B cell (primary cell): Measurements from ENCODE around the gene FAM114A2. TPM values are rescaled to one million over a fixed set of nuclear protein-coding genes. Genes with fewer than 3 reads are reported as not detected.
"Not testable (repeated sequence)": the region's sequence is repeated elsewhere in the genome, so short reads cannot be mapped to it uniquely, and the experiment has no call there.

Experiments used
- ATAC-seq: fragments of 200-7000 bp; cut with Tn5 transposase; one replicate; pipeline ENCODE4 v1.10.0; 2021; ENCODE audit warnings: low read depth, mild to moderate bottlenecking, moderate number of reproducible peaks, moderate library complexity
- CTCF ChIA-PET: fragments of 350-600 bp; sonication (Branson Sonifier 250); formaldehyde crosslinking; loops from one replicate; lab custom pipeline; 2021; ENCODE audit warnings: antibody characterized with exemption, inconsistent platforms; lab: Charles Lee
- POLR2A ChIA-PET: fragments of 350-600 bp; sonication (Branson Sonifier 250); formaldehyde crosslinking; loops from one replicate; lab custom pipeline; 2021; ENCODE audit warnings: antibody characterized with exemption; lab: Charles Lee
- DNase-seq: peaks from one replicate; pipeline ENCODE4 v3.0.0; 2013
- H2AFZ ChIP-seq: 2 replicates; pipeline ENCODE4 v1.6.1; 2012; ENCODE audit warnings: mild to moderate bottlenecking, low read depth, low read length; ENCODE audit not compliant: insufficient read depth, poor library complexity, severe bottlenecking
- H3K27ac ChIP-seq, 2 donors: 1 replicate in 1 of 2; 2 replicates in 1 of 2; pipeline ENCODE4 v1.5.1; 2012 to 2013; ENCODE audit warnings: low read length in 2 of 2, mild to moderate bottlenecking in 2 of 2, moderate library complexity in 1 of 2
- H3K27me3 ChIP-seq, 4 experiments: fragments of 200-600 bp in 1 of 4; sonication (generic) in 1 of 4; replicated peaks in 1 of 4; 1 replicate in 2 of 4; 2 replicates in 2 of 4; pipeline versions ENCODE4 v1.6.1 to v1.7.0; 2013 to 2016; ENCODE audit warnings: low read length in 3 of 4, mild to moderate bottlenecking in 2 of 4, mixed read lengths in 1 of 4, moderate library complexity in 1 of 4; ENCODE audit not compliant: insufficient read depth in 4 of 4, control insufficient read depth in 3 of 4; ENCODE audit errors: control extremely low read depth in 1 of 4
- H3K36me3 ChIP-seq, 2 experiments: replicated peaks in 1 of 2; 1 replicate in 1 of 2; 2 replicates in 1 of 2; pipeline versions ENCODE4 v1.6.1 to v1.7.1; 2013; ENCODE audit warnings: low read length in 1 of 2; ENCODE audit not compliant: insufficient read depth in 2 of 2, control insufficient read depth in 1 of 2; ENCODE audit errors: control extremely low read depth in 1 of 2, extremely low read depth in 1 of 2
- H3K4me1 ChIP-seq, 2 donors: fragments of 200-600 bp in 1 of 2; sonication (generic) in 1 of 2; 1 replicate in 1 of 2; 2 replicates in 1 of 2; pipeline versions ENCODE4 v1.5.1 to v1.6.1; 2013 to 2017; ENCODE audit warnings: low read length in 2 of 2; ENCODE audit not compliant: control insufficient read depth in 2 of 2, insufficient read depth in 2 of 2
- H3K4me2 ChIP-seq: replicated peaks from 2 replicates; pipeline ENCODE3; 2012; ENCODE audit warnings: mild to moderate bottlenecking, low read depth, low read length; ENCODE audit not compliant: poor library complexity, severe bottlenecking
- H3K4me3 ChIP-seq, 5 experiments: fragments of 200-600 bp in 1 of 5; sonication (generic) in 1 of 5; 1 replicate in 3 of 5; 2 replicates in 2 of 5; pipeline versions ENCODE4 v1.5.1 to v1.7.0; 2011 to 2016; ENCODE audit warnings: low read length in 4 of 5, mild to moderate bottlenecking in 4 of 5, low read depth in 2 of 5, control low read depth in 1 of 5, moderate library complexity in 1 of 5; ENCODE audit not compliant: insufficient read depth in 1 of 5; ENCODE audit errors: control extremely low read depth in 1 of 5, extremely low read depth in 1 of 5
- H3K79me2 ChIP-seq: fragments of 200-600 bp; sonication (generic); one replicate; pipeline ENCODE4 v1.6.0; 2016; ENCODE audit warnings: low read length; ENCODE audit not compliant: control insufficient read depth, insufficient read depth
- H3K9ac ChIP-seq: fragments of 200-600 bp; sonication (generic); 2 replicates; pipeline ENCODE4 v1.6.1; 2017; ENCODE audit warnings: mild to moderate bottlenecking, low read length, moderate library complexity
- H3K9me3 ChIP-seq, 3 donors: one replicate each; pipeline versions ENCODE4 v1.6.1 to v1.7.1; 2013; ENCODE audit warnings: low read length in 2 of 3; ENCODE audit not compliant: control insufficient read depth in 2 of 3, insufficient read depth in 1 of 3; ENCODE audit errors: control extremely low read depth in 1 of 3
- H4K20me1 ChIP-seq: 2 replicates; pipeline ENCODE4 v1.6.0; 2012; ENCODE audit warnings: mild to moderate bottlenecking, low read length; ENCODE audit not compliant: insufficient read depth, control insufficient read depth, poor library complexity, severe bottlenecking
- H3K27ac Mint-ChIP-seq: one replicate; pipeline ENCODE4 v1.8.0; 2021; ENCODE audit warnings: mixed read lengths
- H3K27me3 Mint-ChIP-seq: one replicate; pipeline ENCODE4 v1.8.0; 2021; ENCODE audit warnings: mixed read lengths
- H3K4me1 Mint-ChIP-seq: one replicate; pipeline ENCODE4 v1.8.0; 2021; ENCODE audit warnings: mixed read lengths
- H3K4me3 Mint-ChIP-seq: one replicate; pipeline ENCODE4 v1.8.0; 2021; ENCODE audit warnings: mixed read lengths
- H3K9me3 Mint-ChIP-seq: one replicate; pipeline ENCODE4 v1.8.0; 2022; ENCODE audit warnings: mixed read lengths; ENCODE audit not compliant: insufficient read depth
- EZH2 ChIP-seq: IDR thresholded peaks from 2 replicates; pipeline ENCODE4 v1.6.1; 2012; ENCODE audit warnings: borderline replicate concordance, low read depth, mild to moderate bottlenecking, moderate library complexity, low read length; ENCODE audit not compliant: insufficient read depth, poor library complexity, severe bottlenecking
- WGBS: methylation state at CpG from one replicate; pipeline ENCODE4 v1.1.5; 2013; ENCODE audit warnings: missing lambda C conversion rate; ENCODE audit not compliant: insufficient coverage; 5-methylcytosine and 5-hydroxymethylcytosine counted together
- intact Hi-C: fragments of 100-400 bp; cut with micrococcal nuclease; formaldehyde crosslinking; loops from one replicate; pipeline ENCODE4 v1.10.0; 2022
- polyA plus RNA-seq: library from polyadenylated mRNA; depleted of rRNA; stranded (reverse); fragments of >200 nt; gene quantifications from 2 replicates; pipeline ENCODE4 v1.2.3, GENCODE V29; 2012
- total RNA-seq, 2 donors: library from RNA; stranded (reverse); fragments of 120-200 nt in 1 of 2; gene quantifications; 1 replicate in 1 of 2; 2 replicates in 1 of 2; pipeline versions ENCODE4 v1.2.3 to v1.2.4, GENCODE V29; 2013 to 2022
- TF ChIP-seq, protein P1 (sequence below): fragments of 200-600 bp; IDR thresholded peaks from one replicate; pipeline ENCODE4 v1.8.0; 2022; ENCODE audit warnings: antibody characterized with exemption, mild to moderate bottlenecking

The FAM114A2 gene
- total and polyA plus RNA-seq, 2 donors (not counting 1 experiment from before 2014, with no cell fraction given), result 6.0 to 34.2 TPM

DNA sequence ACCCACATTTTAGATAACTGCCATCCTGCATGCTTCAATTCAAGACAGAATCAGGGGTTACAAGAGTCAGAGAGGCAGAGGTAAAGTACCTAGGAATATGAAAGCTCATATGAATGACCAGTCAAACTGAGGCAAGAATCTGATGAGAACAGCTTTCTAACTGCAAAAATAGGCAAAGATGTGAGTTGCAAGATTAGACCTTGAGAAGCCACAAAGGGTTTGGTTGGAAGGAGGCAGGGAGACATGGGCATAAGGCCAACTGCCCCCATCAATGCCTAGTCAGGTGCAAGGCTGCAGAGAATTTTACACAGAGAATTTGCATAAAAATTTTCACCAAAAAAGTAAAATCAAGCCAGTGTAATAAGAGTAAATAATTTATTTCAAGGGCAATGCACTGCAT is 12.8 kb downstream of the FAM114A2 start:
- Histone ChIP-seq H3K4me1 (no peaks in the 10 kb centered on the region), H3K27me3 (no peaks in the 10 kb centered on the region), H3K4me2 (no peak overlapping the region), H3K27ac (no peak overlapping the region), H3K9ac (no peak overlapping the region), H2AFZ (no peak overlapping the region), H3K4me3 (no peak overlapping the region), H3K36me3 (peaks cover 5 to 27% of the 10 kb centered on the region in 2 experiments), H4K20me1 (no peaks in the 10 kb centered on the region), H3K79me2 (no peaks in the 10 kb centered on the region), H3K9me3 (no peaks in the 10 kb centered on the region)
- Mint-ChIP-seq H3K4me1 (peaks cover 1% of the 10 kb centered on the region), H3K4me3 (no peak overlapping the region), H3K9me3 (no peaks in the 10 kb centered on the region), H3K27ac (no peak overlapping the region), H3K27me3 (no peaks in the 10 kb centered on the region)
- no peak for DNase-seq
- CTCF ChIA-PET, result interaction anchor here (0.7 kb wide), 1 partner anchor 37 kb away, joined by 3 read pairs; no protein-coding TSS in a partner anchor
- no peak for ATAC-seq
- POLR2A ChIA-PET, result no interaction called here
- intact Hi-C loops, result no loop called here
- no peak for TF ChIP-seq EZH2
- TF ChIP-seq, protein P1, sequence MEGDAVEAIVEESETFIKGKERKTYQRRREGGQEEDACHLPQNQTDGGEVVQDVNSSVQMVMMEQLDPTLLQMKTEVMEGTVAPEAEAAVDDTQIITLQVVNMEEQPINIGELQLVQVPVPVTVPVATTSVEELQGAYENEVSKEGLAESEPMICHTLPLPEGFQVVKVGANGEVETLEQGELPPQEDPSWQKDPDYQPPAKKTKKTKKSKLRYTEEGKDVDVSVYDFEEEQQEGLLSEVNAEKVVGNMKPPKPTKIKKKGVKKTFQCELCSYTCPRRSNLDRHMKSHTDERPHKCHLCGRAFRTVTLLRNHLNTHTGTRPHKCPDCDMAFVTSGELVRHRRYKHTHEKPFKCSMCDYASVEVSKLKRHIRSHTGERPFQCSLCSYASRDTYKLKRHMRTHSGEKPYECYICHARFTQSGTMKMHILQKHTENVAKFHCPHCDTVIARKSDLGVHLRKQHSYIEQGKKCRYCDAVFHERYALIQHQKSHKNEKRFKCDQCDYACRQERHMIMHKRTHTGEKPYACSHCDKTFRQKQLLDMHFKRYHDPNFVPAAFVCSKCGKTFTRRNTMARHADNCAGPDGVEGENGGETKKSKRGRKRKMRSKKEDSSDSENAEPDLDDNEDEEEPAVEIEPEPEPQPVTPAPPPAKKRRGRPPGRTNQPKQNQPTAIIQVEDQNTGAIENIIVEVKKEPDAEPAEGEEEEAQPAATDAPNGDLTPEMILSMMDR, result no peak

DNA sequence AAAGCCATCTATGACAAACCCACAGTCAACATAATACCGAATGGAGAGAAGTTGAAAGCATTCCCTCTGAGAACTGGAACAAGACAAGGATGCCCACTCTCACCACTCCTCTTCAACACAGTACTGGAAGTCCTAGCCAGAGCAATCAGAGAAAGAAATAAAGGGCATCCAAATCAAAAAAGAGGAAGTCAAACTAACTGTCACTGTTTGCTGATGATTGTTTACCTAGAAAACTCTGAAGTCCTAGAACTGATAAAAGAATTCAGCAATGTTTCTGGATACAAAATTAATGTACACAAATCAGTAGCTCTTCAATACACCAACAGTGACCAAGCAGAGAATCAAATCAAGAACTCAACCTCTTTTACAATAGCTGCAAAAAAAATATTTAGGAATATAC is 19.8 kb downstream of the FAM114A2 start:
- ATAC-seq, POLR2A ChIA-PET, H3K9ac ChIP-seq: not testable (repeated sequence)

More for the DNA sequence above, 19.8 kb downstream of the FAM114A2 start:
- Histone ChIP-seq H3K36me3 (peaks cover 8 to 21% of the 10 kb centered on the region in 2 experiments), H3K79me2 (peaks cover 14% of the 10 kb centered on the region)
- H3K9me3 ChIP-seq, H2AFZ ChIP-seq, H3K9me3 Mint-ChIP-seq, intact Hi-C loops, H3K4me2 ChIP-seq, H3K4me3 ChIP-seq, H3K4me1 ChIP-seq, H4K20me1 ChIP-seq, H3K27ac ChIP-seq, H3K4me3 Mint-ChIP-seq, DNase-seq, H3K27ac Mint-ChIP-seq, H3K27me3 ChIP-seq, H3K27me3 Mint-ChIP-seq, CTCF ChIA-PET: not testable (repeated sequence)
- peaks cover 13% of the 10 kb centered on the region for H3K4me1 Mint-ChIP-seq
- 100% methylated on average over 1 of the region's 1 CpG for WGBS
